HCT116 (cell line): ENCODE measurements around the gene NUDT8. TPM values are rescaled to one million over a fixed set of nuclear protein-coding genes. Genes with fewer than 3 reads are reported as not detected.

ENCODE experiments used
- ATAC-seq: fragments of 200-7000 bp; cut with Tn5 transposase; 2 replicates; pipeline ENCODE4 v1.9.1; 2020; ENCODE audit warnings: mild to moderate bottlenecking, moderate library complexity
- BruUV-seq: library from RNA; stranded (reverse); fragments of 400-500 nt; replicated peaks from 2 replicates; lab custom pipeline; 2021; lab: Mats Ljungman, UMichigan
- CTCF ChIA-PET: fragments of 300-600 bp; sonication (Branson Sonifier 250); formaldehyde crosslinking; loops from one replicate; lab custom pipeline; 2021; ENCODE audit warnings: antibody characterized with exemption; lab: Charles Lee
- POLR2A ChIA-PET: fragments of 300-600, 350-600 bp; sonication (Branson Sonifier 250); formaldehyde crosslinking; loops from one replicate; lab custom pipeline; 2021; ENCODE audit warnings: antibody characterized with exemption; lab: Charles Lee
- RAD21 ChIA-PET, 2 experiments: fragments of 300-600 bp; sonication (Branson Sonifier 250); formaldehyde crosslinking; loops; one replicate each; lab custom pipeline; 2023; ENCODE audit warnings: low total read pairs in 2 of 2; ENCODE audit not compliant: uncharacterized antibody in 2 of 2, unreplicated experiment in 2 of 2, low non-redundant PET in 1 of 2; lab: Charles Lee
- DNase-seq: peaks from one replicate; pipeline ENCODE4 v3.0.0-alpha.2; 2010; ENCODE audit warnings: low read depth, low spot score
- H2AFZ ChIP-seq: fragments of 200-600 bp; shearing (Covaris generic), sonication (generic); 2 replicates; pipeline ENCODE4 v1.6.1; 2017; ENCODE audit warnings: low read depth, mixed run types, mixed read lengths, antibody characterized with exemption, low read length; ENCODE audit not compliant: poor library complexity, severe bottlenecking
- H3K27ac ChIP-seq: 2 replicates; pipeline ENCODE4 v1.5.1; 2012; ENCODE audit warnings: low read depth, low read length
- H3K27me3 ChIP-seq: fragments of 200-600 bp; sonication (generic); 2 replicates; pipeline ENCODE4 v1.6.1; 2016; ENCODE audit warnings: mixed run types, low read length, mixed read lengths; ENCODE audit not compliant: insufficient read depth
- H3K36me3 ChIP-seq, 2 experiments: fragments of 200-500 bp in 1 of 2; fragments of 200-600 bp in 1 of 2; sonication (Bioruptor generic) in 1 of 2; sonication (generic) in 1 of 2; 2 replicates each; pipeline versions ENCODE4 v1.5.1 to v1.6.1; 2014 to 2016; ENCODE audit warnings: low read length in 2 of 2, inconsistent platforms in 1 of 2, mixed read lengths in 1 of 2, mixed run types in 1 of 2; ENCODE audit not compliant: insufficient read depth in 2 of 2, control insufficient read depth in 1 of 2
- H3K4me1 ChIP-seq, 2 experiments: fragments of 200-600 bp in 1 of 2; sonication (generic) in 1 of 2; 2 replicates each; pipeline versions ENCODE4 v1.5.1 to v1.6.1; 2012 to 2017; ENCODE audit warnings: low read length in 2 of 2, inconsistent platforms in 1 of 2, mild to moderate bottlenecking in 1 of 2, mixed read lengths in 1 of 2, mixed run types in 1 of 2, moderate library complexity in 1 of 2; ENCODE audit not compliant: insufficient read depth in 2 of 2, control insufficient read depth in 1 of 2
- H3K4me2 ChIP-seq: fragments of 200-600 bp; sonication (generic); 2 replicates; pipeline ENCODE4 v1.6.1; 2017; ENCODE audit warnings: mixed run types, low read length, mixed read lengths
- H3K4me3 ChIP-seq, 2 experiments: fragments of 200-600 bp in 1 of 2; sonication (generic) in 1 of 2; replicated peaks in 1 of 2; 2 replicates each; pipeline ENCODE4 v1.5.1; 2011 to 2016; ENCODE audit warnings: low read length in 2 of 2, control low read depth in 1 of 2, low read depth in 1 of 2, mild to moderate bottlenecking in 1 of 2, mixed read lengths in 1 of 2, mixed run types in 1 of 2
- H3K79me2 ChIP-seq: fragments of 200-600 bp; sonication (generic); 2 replicates; pipeline ENCODE4 v1.6.1; 2017; ENCODE audit warnings: mild to moderate bottlenecking, mixed run types, low read length, moderate library complexity, mixed read lengths; ENCODE audit not compliant: insufficient read depth
- H3K9ac ChIP-seq: fragments of 200-600 bp; sonication (generic); 2 replicates; pipeline ENCODE4 v1.6.1; 2016; ENCODE audit warnings: low read length, mixed read lengths
- H3K9me2 ChIP-seq: fragments of 200-600 bp; sonication (generic), shearing (Covaris generic); 2 replicates; pipeline ENCODE4 v1.6.1; 2017; ENCODE audit warnings: mixed run types, mild to moderate bottlenecking, moderate library complexity; ENCODE audit not compliant: insufficient read depth
- H3K9me3 ChIP-seq, 2 experiments: fragments of 200-500 bp in 1 of 2; fragments of 200-600 bp in 1 of 2; sonication (Bioruptor generic) in 1 of 2; sonication (generic) in 1 of 2; 2 replicates each; pipeline ENCODE4 v1.6.1; 2014 to 2017; ENCODE audit warnings: low read length in 2 of 2, mixed read lengths in 2 of 2, inconsistent platforms in 1 of 2, low read depth in 1 of 2, mild to moderate bottlenecking in 1 of 2, mixed run types in 1 of 2, moderate library complexity in 1 of 2; ENCODE audit not compliant: control insufficient read depth in 1 of 2, insufficient read depth in 1 of 2
- H4K20me1 ChIP-seq: fragments of 200-600 bp; sonication (generic), shearing (Covaris generic); 2 replicates; pipeline ENCODE4 v1.6.1; 2017; ENCODE audit warnings: mixed run types, mild to moderate bottlenecking, moderate library complexity; ENCODE audit not compliant: insufficient read depth
- CBX3 ChIP-seq: IDR thresholded peaks from 2 replicates; pipeline ENCODE4 v1.6.1; 2012; ENCODE audit warnings: low read depth
- EZH2 ChIP-seq: fragments of 200-600 bp; sonication (generic); IDR thresholded peaks from 2 replicates; pipeline ENCODE4 v1.6.1; 2017; ENCODE audit warnings: antibody characterized with exemption, mixed run types
- EZH2phosphoT487 ChIP-seq: fragments of 200-600 bp; IDR thresholded peaks from 2 replicates; pipeline ENCODE4 v1.6.1; 2018; ENCODE audit warnings: antibody characterized with exemption, borderline replicate concordance
- POLR2A ChIP-seq: IDR thresholded peaks from 2 replicates; pipeline ENCODE4 v1.7.0; 2011; ENCODE audit warnings: borderline replicate concordance; ENCODE audit not compliant: insufficient read depth, insufficient read length; ENCODE audit errors: extremely low read depth
- SIN3A ChIP-seq: IDR thresholded peaks from 2 replicates; pipeline ENCODE4 v1.6.1; 2012; ENCODE audit warnings: low read depth
- SP1 ChIP-seq: IDR thresholded peaks from 2 replicates; pipeline ENCODE4 v1.6.1; 2012; ENCODE audit warnings: low read depth
- YY1 ChIP-seq: IDR thresholded peaks from 2 replicates; pipeline ENCODE4 v1.6.1; 2011; ENCODE audit warnings: low read length, low read depth, moderate library complexity, mild to moderate bottlenecking; ENCODE audit not compliant: insufficient replicate concordance; ENCODE audit errors: extremely low read depth
- intact Hi-C: fragments of 100-400 bp; cut with micrococcal nuclease; formaldehyde crosslinking; loops from 2 replicates; pipeline ENCODE4 v1.10.0; 2022
- total RNA-seq: library from RNA; stranded (reverse); gene quantifications from one replicate; pipeline ENCODE4 v1.2.1, GENCODE V29; 2021; ENCODE audit not compliant: unreplicated experiment
- TF ChIP-seq, protein P1 (sequence below): IDR thresholded peaks from 2 replicates; pipeline ENCODE4 v1.6.1; 2012

Gene NUDT8
- total RNA-seq, 1 experiment from 2014 or later, result 18.7 TPM

- no peak for DNase-seq
- H3K36me3 ChIP-seq, result no peaks in the 10 kb centered on the region
- BruUV-seq, result no TSS peak
- ChIA-PET CTCF (no interaction called here), RAD21 (no interaction called here), POLR2A (no interaction called here)
- no peaks in the 10 kb centered on the region for H3K79me2 ChIP-seq
- no peak overlapping the region for H3K27ac ChIP-seq
- no peaks in the 10 kb centered on the region for H3K27me3 ChIP-seq
- intact Hi-C loops, result loop anchor here (10.0 kb wide), 1 partner anchor 82 kb away; no protein-coding TSS in a partner anchor
- no peaks in the 10 kb centered on the region for H4K20me1 ChIP-seq
- no peaks in the 10 kb centered on the region for H3K9me2 ChIP-seq
- no peak overlapping the region for H3K4me3 ChIP-seq
- H3K4me1 ChIP-seq, result peaks cover 5 to 25% of the 10 kb centered on the region in 2 experiments; a peak in 3 of 4 replicates
- H3K9me3 ChIP-seq, result no peaks in the 10 kb centered on the region
- TF ChIP-seq SIN3A, result no peak
- no peak for TF ChIP-seq CBX3
- TF ChIP-seq, protein P1, sequence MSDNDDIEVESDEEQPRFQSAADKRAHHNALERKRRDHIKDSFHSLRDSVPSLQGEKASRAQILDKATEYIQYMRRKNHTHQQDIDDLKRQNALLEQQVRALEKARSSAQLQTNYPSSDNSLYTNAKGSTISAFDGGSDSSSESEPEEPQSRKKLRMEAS, result no peak
- TF ChIP-seq SP1, result no peak
- TF ChIP-seq EZH2phosphoT487, result no peak
- ATAC-seq, result no peak
- no peak overlapping the region for H3K4me2 ChIP-seq
- no peak overlapping the region for H2AFZ ChIP-seq
- no peak overlapping the region for H3K9ac ChIP-seq
Measured at GRCh38 chr11:67632982-67633755, 3.4 kb upstream of the NUDT8 start.

DNA sequence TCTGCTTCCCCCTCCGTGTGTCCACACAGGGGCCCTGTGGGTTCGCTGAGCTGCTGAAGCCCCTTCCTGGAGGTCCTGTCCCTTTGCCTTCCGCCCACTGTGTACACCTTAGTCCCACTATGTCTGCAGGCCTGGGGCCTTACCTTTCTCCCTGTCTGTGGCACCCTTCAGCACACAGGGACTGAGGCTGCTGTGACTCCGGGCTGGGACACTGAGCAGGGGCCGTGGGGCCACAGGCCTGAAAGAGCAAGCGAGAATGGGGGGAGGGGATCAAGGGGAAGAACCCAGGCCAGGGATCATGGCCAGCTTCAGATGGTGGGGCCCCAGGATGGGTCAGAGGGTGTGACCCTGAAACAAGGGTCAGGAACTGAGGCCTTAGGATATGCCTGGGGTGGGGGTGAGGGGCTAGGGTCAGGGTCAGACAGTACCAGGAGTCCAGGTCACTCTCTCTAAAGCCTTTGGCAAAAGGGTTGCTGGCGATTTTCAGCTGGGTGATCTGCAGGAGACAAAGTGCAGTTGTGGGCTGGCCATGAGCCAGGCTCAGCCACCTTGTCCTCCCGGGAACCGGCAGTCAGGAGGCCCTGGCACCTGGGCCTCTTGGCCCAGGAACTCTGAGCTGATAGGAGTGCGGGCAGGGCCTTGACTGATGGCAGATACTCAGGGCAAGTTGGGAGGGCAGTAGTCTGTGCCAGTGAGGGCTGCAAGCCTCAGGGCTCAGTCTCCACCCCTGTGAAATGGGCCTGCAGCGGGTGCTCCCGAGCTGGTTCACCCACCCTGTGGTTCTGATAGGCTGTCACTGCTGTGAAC, 2.6 kb upstream of the NUDT8 start:
- ChIA-PET CTCF (interaction anchor here (1.1 kb wide), 1 partner anchor 27 kb away, joined by 3 read pairs; no protein-coding TSS in a partner anchor), POLR2A (no interaction called here), RAD21 (no interaction called here)
- H3K27me3 ChIP-seq, result no peaks in the 10 kb centered on the region
- H3K79me2 ChIP-seq, result no peaks in the 10 kb centered on the region
- no TSS peak for BruUV-seq
- H3K9ac ChIP-seq, result no peak overlapping the region
- no peak overlapping the region for H3K4me3 ChIP-seq
- TF ChIP-seq YY1 (no peak), POLR2A (no peak), EZH2 (no peak)
- H3K27ac ChIP-seq, result no peak overlapping the region
- no peaks in the 10 kb centered on the region for H3K36me3 ChIP-seq
- intact Hi-C loops, result loop anchor here (10.0 kb wide), 1 partner anchor 82 kb away; no protein-coding TSS in a partner anchor
- ATAC-seq, result no peak
- no peaks in the 10 kb centered on the region for H3K9me3 ChIP-seq
- H2AFZ ChIP-seq, result no peak overlapping the region
- H3K4me1 ChIP-seq, result peaks cover 5 to 25% of the 10 kb centered on the region in 2 experiments; a peak in 3 of 4 replicates
- H3K4me2 ChIP-seq, result no peak overlapping the region
- no peaks in the 10 kb centered on the region for H4K20me1 ChIP-seq
- no peaks in the 10 kb centered on the region for H3K9me2 ChIP-seq
- DNase-seq, result no peak
